Activated naive CD8-positive, alpha-beta T cell treated with anti-CD3 and anti-CD28 coated beads, Interleukin-2, amount 50 U/mL, for 24 hours (primary cell): ENCODE results near the gene PNPLA7.

Source experiments
- ATAC-seq: fragments of 150-1000 bp; cut with Tn5 transposase; one replicate; pipeline ENCODE4 v1.10.0; 2021
- DNase-seq: peaks from one replicate; pipeline ENCODE4 v3.0.0; 2021
- H3K27ac Mint-ChIP-seq: one replicate; pipeline ENCODE4 v1.8.0; 2021; ENCODE audit warnings: mild to moderate bottlenecking, mixed read lengths
- H3K27me3 Mint-ChIP-seq: one replicate; pipeline ENCODE4 v1.8.0; 2021; ENCODE audit warnings: mixed read lengths
- H3K36me3 Mint-ChIP-seq: one replicate; pipeline ENCODE4 v1.8.0; 2021; ENCODE audit warnings: low read depth, mixed read lengths
- H3K4me1 Mint-ChIP-seq: one replicate; pipeline ENCODE4 v1.8.0; 2021; ENCODE audit warnings: mixed read lengths
- H3K4me3 Mint-ChIP-seq: one replicate; pipeline ENCODE4 v1.8.0; 2021; ENCODE audit warnings: mild to moderate bottlenecking, moderate library complexity, mixed read lengths
- H3K9me3 Mint-ChIP-seq: one replicate; pipeline ENCODE4 v1.8.0; 2021; ENCODE audit warnings: mixed read lengths

Gene PNPLA7

DNA sequence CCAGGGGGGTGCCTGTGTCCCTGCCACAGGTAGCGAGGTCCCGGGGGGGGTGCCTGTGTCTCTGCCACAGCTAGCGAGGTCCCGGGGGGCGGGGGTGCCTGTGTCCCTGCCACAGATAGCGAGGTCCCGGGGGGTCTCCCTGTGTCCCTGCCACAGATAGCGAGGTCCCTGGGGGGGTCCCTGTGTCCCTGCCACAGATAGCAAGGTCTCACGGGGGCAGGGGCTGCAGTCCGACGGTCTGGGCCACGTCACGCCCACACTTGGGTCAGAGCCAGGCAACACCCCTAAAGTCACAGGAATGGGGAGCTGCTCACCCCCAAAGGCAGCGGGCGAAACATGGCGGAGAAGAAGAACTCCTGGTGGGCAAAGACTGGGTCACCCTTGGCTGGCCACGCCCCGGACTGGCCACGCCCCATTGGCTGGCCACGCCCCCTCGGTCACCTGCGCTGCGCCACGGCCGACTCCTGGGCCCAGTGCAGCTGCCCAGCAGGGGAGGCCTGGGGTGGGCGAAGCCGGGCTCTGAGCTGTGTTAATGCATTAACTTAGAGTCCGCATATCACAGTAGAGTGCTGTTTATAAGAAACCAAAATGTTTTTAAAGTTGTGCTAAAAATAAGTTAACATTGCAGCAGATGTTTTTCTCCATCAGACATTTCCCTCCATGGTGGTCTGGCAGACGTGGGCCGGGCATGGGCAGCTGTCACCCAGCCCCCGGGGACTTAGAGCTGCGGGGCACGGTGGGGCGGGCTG lies 120.1 kb downstream of the PNPLA7 start:
- Mint-ChIP-seq H3K4me3 (no peak overlapping the region), H3K36me3 (no peaks in the 10 kb centered on the region), H3K9me3 (no peaks in the 10 kb centered on the region), H3K27me3 (no peaks in the 10 kb centered on the region), H3K4me1 (no peaks in the 10 kb centered on the region), H3K27ac (no peak overlapping the region)
- no peak for DNase-seq
- no peak for ATAC-seq

DNA sequence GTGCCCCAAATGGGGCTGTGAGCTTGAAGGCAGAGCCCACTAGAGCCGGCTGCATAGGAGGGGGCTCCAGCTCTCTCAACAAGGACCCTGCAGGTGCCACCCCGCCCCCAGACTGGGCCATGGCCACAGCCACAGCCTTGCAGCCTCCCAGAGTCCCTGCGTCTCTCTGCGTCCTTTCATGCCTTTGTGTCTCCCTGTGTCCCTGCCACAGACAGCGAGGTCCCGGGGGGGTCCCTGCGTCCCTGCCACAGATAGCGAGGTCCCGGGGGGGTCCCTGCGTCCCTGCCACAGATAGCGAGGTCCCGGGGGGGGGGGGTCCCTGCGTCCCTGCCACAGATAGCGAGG lies 120.7 kb downstream of the PNPLA7 start:
- ATAC-seq (no peak), DNase-seq (no peak)
- Mint-ChIP-seq H3K4me1 (peaks cover under 1% of the 10 kb centered on the region), H3K27me3 (no peaks in the 10 kb centered on the region), H3K9me3 (no peaks in the 10 kb centered on the region), H3K27ac (no peak overlapping the region), H3K36me3 (no peaks in the 10 kb centered on the region), H3K4me3 (no peak overlapping the region)

DNA sequence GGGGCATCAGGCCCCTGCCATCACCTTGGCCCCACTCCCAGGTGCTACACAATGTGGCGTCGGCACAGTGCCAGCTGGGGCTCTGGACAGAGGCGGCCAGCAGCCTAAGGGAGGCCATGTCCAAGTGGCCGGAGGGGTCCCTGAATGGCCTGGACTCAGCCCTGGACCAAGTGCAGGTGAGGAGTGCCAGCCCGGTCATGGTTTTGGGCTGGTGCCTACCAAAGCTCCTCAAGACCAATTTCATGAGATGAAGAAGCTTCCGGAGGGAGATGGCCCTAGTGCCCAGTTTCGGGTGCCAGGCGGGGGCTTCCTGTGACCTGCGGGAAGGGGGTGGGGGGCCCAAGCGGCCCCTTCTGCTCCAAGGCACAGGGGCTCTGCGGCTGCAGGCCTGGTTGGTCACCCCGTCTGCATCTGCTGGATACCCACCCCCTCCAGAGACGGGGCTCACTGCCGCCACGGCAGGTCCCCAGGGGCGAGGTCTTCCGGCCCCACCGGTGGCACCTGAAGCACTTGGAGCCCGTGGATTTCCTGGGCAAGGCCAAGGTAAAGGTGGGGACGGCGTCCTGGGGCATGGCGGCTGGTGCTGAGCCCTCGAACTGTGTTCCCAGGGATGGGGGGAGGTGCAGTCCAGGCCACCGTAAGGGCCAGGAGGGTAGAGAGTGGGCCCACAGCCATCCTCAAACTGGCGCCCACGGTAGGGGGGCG lies 121.2 kb downstream of the PNPLA7 start:
- H3K9me3 Mint-ChIP-seq, result no peaks in the 10 kb centered on the region
- no peaks in the 10 kb centered on the region for H3K36me3 Mint-ChIP-seq
- H3K27me3 Mint-ChIP-seq, result no peaks in the 10 kb centered on the region
- H3K4me3 Mint-ChIP-seq, result no peak overlapping the region
- H3K27ac Mint-ChIP-seq, result no peak overlapping the region
- H3K4me1 Mint-ChIP-seq, result peaks cover 5% of the 10 kb centered on the region
- no peak for ATAC-seq
- no peak for DNase-seq

DNA sequence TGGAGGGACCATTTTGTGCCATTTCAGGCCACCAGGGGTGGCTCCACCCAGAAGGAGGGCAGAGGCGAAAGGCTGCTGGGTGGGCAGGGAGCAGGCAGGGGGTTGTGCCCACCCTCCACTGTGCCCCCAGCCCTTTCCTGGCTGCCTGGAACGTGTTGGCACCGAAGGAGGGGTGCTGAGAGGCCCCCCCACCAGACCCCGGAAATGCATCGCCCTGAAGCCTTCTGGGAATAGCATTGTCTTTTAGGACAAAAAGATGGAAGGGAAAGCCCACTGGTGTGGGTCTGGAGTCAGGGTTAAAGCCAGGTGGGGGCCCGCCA lies 121.9 kb downstream of the PNPLA7 start:
- Mint-ChIP-seq H3K9me3 (no peaks in the 10 kb centered on the region), H3K4me3 (no peak overlapping the region), H3K27ac (no peak overlapping the region), H3K36me3 (no peaks in the 10 kb centered on the region), H3K4me1 (peaks cover 5% of the 10 kb centered on the region), H3K27me3 (no peaks in the 10 kb centered on the region)
- no peak for DNase-seq
- ATAC-seq, result no peak

DNA sequence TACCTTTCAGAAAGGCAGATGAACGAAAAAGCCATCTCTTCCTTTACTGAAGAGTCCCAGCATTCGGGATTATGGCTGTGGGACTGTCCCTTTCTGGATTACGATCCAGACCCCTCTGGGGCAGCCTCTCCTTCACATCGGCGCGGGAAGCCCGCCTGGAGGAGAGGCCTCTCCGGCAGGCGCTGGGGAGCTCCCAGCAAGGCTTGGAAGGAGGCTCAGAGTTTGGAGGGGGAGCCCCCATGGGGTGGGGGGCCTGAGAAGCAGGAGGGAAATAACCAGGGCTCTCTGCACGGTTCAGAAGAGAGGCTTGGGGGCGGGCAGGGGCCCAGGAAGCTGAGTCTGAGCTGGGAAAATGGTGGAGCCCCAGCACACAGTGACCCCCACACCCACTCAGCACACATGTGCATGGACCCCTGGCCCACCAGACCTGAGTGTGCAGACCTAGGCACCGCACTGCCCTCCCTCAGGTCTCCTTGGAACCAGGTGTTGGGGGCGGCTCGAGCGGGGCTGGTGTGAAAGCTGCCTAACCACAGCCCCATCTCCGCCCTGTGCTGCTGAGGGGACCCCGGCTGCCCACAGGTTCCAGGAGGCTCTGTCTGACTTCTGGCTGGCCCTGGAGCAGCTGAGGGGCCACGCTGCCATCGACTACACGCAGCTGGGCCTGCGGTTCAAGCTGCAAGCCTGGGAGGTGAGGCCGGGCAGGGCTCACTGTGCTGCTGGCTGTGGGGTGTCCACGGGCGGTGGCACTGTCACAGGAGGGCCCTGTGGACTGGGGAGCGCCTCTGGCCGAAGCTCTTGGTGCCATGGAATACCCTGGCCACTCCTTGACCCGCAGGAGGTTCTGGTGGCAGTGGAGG lies 122.5 kb downstream of the PNPLA7 start:
- H3K36me3 Mint-ChIP-seq, result no peaks in the 10 kb centered on the region
- H3K4me1 Mint-ChIP-seq, result peaks cover 5% of the 10 kb centered on the region
- no peaks in the 10 kb centered on the region for H3K9me3 Mint-ChIP-seq
- no peak overlapping the region for H3K4me3 Mint-ChIP-seq
- no peak overlapping the region for H3K27ac Mint-ChIP-seq
- no peaks in the 10 kb centered on the region for H3K27me3 Mint-ChIP-seq
- DNase-seq, result no peak
- no peak for ATAC-seq

DNA sequence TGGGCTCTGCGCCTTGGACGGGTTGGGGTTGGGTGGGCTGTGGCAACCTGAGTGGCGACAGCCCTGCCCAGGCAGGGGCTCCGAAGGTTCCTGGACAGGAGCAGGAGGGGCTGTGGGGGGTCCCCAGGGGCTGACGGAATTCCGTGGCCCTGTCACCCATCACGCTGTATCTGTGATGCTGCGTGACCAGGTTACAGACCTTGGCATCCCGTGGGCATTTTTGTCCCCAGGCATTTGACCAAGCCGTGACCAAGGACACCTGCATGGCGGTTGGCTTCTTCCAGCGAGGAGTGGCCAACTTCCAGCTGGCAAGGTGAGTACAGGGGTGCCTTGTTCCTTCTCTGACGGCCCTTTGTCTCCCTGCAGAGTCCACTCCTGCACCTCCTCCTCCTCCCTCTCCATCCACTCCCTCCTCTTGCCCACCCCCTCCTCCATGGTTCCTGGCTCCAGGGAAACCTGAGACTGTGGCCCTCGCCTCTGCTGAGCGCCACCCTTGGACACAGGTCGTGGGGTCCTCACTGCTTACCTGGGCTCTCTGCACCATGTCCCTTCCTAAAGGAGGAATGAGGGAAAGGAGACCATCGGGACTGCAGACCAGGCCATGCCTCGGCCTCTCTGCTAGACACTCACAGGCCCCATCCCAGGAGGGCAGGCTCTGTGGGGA lies 124.1 kb downstream of the PNPLA7 start:
- DNase-seq, result no peak
- no peaks in the 10 kb centered on the region for H3K27me3 Mint-ChIP-seq
- no peaks in the 10 kb centered on the region for H3K36me3 Mint-ChIP-seq
- ATAC-seq, result no peak
- H3K9me3 Mint-ChIP-seq, result no peaks in the 10 kb centered on the region
- no peak overlapping the region for H3K4me3 Mint-ChIP-seq
- no peak overlapping the region for H3K27ac Mint-ChIP-seq
- peaks cover 14% of the 10 kb centered on the region for H3K4me1 Mint-ChIP-seq

DNA sequence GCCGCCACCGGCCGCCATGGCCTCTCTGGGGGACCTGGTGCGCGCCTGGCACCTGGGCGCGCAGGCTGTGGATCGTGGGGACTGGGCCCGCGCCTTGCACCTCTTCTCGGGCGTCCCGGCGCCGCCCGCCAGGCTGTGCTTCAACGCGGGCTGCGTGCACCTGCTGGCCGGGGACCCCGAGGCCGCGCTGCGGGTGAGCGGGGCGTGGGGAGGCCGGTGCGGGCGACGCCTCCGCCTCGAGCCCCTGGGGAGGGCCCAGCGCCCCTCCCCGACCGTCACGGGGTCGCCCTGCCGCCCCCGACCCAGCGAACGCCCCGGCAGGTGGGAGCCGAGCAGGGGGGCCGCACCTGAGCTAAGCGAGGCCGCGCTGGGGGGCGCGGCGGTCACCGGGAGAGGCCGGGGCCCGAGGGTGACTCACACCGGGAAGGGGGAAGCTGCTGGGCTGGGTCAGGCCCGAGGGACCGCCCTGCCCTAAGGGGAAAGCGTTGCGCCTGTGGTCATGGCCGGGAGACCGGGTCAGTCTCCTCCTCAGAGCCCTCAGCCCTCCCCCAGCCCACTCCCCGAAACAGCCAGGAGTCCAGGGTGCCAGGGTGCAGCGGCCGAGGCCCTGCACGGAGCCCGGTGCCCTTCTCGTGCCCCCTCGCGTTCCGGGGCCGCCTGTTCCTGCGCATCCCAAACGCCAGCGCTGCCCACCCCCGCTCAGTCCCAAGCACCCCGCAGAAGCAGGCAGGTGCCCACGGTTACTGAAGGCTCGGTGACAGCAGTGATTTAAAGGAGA lies 126.5 kb downstream of the PNPLA7 start:
- H3K27ac Mint-ChIP-seq, result no peak overlapping the region
- H3K4me1 Mint-ChIP-seq, result peaks cover 15% of the 10 kb centered on the region
- ATAC-seq (peak; percentile 20), DNase-seq (no peak)
- no peaks in the 10 kb centered on the region for H3K36me3 Mint-ChIP-seq
- no peaks in the 10 kb centered on the region for H3K27me3 Mint-ChIP-seq
- H3K4me3 Mint-ChIP-seq, result peak overlapping the region; percentile 57
- no peaks in the 10 kb centered on the region for H3K9me3 Mint-ChIP-seq

DNA sequence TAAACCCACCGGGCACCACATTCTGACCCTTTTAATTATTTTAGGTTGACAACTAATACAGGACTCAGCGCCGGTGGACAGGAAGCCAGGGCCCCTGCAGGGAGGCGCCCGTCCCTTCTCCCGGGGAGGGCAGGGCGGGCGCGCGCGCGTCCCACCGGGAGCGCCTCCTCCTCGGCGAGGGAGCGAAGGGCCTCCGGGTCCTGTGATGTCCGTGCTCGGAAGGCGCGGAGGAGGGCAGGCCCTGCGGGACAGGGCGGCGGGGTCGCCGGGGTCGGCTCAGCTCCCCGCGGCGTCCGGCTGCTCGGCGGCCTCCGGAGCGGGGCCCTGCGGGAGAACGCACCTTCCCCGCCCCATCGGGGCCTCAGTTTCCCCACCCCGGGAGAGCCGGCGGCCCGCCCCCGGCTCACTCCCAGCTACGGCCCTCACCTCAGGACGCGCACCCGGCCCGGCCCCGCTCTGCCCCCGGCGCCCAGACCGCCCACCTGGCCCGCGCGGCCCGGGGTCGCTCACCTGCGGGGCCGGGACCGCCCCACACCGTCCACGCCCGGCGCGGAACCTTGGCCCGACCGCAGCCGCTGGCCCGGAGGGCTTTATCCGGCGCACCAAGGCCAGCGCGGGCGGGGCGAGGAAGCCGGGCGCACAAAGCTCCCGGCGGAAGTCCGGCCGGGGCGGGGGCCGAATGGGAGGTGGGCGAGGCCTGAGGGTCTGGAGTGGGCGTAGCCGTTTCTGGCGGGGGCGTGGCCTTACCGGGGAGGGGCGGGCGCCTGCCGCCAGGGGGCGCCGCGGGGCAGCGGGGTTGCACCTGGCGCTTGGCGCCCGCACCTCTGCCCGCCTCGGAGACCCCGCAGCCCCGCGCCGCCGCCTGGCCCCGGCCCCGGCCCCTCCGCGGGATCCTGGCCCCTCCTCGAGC lies 127.3 kb downstream of the PNPLA7 start, which contains the start of the genes EXD3 and NOXA1:
EXD3 (minus strand) TSS at position 559 of the 910 bp plus-strand sequence. CDS start 27,805 bp downstream, outside the sequence.
NOXA1 (plus strand) TSS at position 790 of the 910 bp plus-strand sequence. CDS start 137 bp downstream, outside the sequence.
- H3K36me3 Mint-ChIP-seq, result no peaks in the 10 kb centered on the region
- peak within 1 kb of the TSS; percentile 65 for H3K27ac Mint-ChIP-seq
- peaks cover 15% of the 10 kb centered on the region for H3K4me1 Mint-ChIP-seq
- DNase-seq, result peak; percentile 97
- no peaks in the 10 kb centered on the region for H3K27me3 Mint-ChIP-seq
- ATAC-seq, result peak; percentile 89
- H3K4me3 Mint-ChIP-seq, result peak within 1 kb of the TSS; percentile 84
- H3K9me3 Mint-ChIP-seq, result no peaks in the 10 kb centered on the region

DNA sequence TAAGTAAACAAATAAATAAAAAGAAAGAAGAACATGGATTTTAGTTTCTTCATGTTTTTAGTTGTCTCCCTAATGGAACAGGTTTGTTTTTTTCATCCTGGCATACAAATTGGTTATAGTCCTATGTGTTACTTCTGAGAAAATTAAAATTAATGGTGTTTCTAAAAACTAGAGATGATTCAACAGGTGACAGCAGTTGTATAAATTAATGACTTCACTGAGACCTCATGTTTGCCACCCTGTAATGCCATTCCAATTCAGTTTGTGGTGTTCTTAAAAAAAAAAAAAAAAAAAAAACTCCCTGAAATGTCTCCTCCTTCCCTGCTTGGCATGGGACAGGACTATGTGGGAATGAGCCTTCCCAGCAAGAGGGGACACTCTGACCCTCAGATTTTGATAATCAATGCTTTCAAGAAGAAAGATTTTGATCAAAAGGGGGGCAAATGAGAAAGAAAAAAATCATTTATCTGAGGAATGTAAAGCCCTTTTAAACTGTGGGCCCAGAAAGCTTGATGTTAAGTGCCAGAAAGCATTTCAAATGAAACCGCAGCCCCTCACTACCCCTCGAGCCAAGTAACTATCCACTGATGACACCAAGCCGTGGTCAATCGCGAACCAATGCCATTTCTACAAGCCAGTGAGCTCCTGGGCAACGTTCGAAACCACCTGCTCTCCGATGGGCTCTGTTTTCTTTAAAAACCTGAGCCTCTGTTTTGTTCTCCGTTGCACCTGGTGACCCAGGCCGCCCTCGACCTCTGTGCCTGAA lies 128.2 kb downstream of the PNPLA7 start:
- peaks cover 15% of the 10 kb centered on the region for H3K4me1 Mint-ChIP-seq
- H3K27ac Mint-ChIP-seq, result peak overlapping the region; percentile 65
- no peak for ATAC-seq
- H3K4me3 Mint-ChIP-seq, result peak overlapping the region; percentile 84
- H3K27me3 Mint-ChIP-seq, result no peaks in the 10 kb centered on the region
- no peak for DNase-seq
- H3K9me3 Mint-ChIP-seq, result no peaks in the 10 kb centered on the region
- no peaks in the 10 kb centered on the region for H3K36me3 Mint-ChIP-seq

DNA sequence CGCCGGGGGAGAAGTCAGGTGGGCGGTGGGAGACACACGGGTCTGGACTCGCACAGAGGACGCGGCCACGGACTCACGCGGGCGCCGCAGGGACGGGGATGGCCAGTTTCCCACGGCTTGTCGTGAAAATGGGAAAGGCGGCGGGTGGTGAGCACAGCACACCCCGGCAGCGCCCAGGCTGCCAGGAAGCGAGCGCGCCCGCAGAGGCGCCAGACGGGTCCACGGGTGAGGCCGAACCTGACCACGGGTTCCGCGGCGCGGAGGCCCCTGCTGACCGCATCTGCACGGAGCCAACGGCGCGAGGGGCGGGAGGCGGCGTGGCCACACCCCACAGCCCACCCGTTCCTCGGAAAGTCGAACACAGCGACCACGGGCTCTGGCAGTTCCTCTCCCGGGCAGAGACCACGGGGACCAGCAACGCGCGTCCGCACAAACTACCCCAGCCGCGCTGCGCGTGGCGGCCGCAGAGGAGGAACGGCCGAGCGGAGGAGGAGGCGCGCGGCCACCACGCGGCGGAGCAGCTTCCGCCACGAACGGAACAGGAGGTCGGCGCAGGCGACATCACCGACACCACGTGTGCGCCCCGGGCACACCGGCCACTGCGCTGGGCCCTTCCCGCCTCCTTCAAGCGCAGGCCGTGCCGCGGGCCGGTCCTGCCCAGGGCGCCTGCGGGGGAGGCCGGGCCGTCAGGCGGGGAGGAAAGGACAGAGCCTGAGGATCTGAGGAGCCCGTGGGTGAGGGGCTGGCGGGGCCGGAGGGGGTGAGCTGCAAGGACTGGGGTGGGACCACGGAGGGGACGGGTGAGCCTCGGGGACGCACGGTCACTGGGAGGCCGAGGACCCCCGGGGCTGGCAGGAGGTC lies 132.8 kb downstream of the PNPLA7 start:
- H3K27ac Mint-ChIP-seq, result no peak overlapping the region
- H3K4me3 Mint-ChIP-seq, result peak overlapping the region; percentile 26
- peak; percentile 27 for ATAC-seq
- no peaks in the 10 kb centered on the region for H3K9me3 Mint-ChIP-seq
- no peaks in the 10 kb centered on the region for H3K36me3 Mint-ChIP-seq
- H3K4me1 Mint-ChIP-seq, result peaks cover 21% of the 10 kb centered on the region
- DNase-seq, result no peak
- no peaks in the 10 kb centered on the region for H3K27me3 Mint-ChIP-seq

DNA sequence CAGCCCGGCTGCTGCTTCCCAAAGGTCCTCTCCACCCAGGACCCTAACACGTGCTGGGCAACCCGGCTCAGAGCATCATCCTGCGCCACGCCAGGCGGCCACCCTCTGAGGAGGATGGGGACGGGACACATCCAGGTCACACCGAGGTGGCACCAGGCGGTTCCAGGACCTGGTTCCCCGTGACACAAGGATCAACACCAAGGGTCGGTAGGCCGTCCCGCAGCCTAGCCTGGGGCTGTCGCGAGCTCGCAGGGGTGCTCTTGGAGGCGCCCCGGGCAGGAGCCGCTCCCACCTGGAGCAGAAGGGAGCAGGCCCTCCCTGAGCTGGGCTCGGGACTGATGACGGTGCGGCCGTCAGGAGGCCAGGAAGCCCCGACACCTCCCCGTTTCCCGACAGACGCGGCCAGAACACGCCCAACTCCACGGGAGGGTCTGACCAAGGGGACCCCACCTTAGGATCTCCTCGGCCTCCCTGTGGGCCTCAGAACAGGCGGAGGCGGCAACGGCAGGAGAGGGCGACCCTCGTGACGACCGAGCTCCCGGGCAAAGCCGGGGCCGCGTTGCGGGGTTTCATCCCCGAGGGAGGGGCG lies 133.5 kb downstream of the PNPLA7 start:
- H3K27ac Mint-ChIP-seq, result no peak overlapping the region

More for the DNA sequence above, 133.5 kb downstream of the PNPLA7 start:
- ATAC-seq (no peak), DNase-seq (no peak)
- H3K9me3 Mint-ChIP-seq, result no peaks in the 10 kb centered on the region
- H3K36me3 Mint-ChIP-seq, result no peaks in the 10 kb centered on the region
- no peak overlapping the region for H3K4me3 Mint-ChIP-seq
- H3K27me3 Mint-ChIP-seq, result no peaks in the 10 kb centered on the region
- H3K4me1 Mint-ChIP-seq, result peaks cover 15% of the 10 kb centered on the region
